Heart right ventricle (tissue), 16 donors: Measurements from ENCODE around the gene NLRX1. TPM values are rescaled to one million over a fixed set of nuclear protein-coding genes. Genes with fewer than 3 reads are reported as not detected.
A peak's percentile ranks its signal among the peaks of the same experiment; 100 is the strongest.
"Not testable (repeated sequence)": the region's sequence is repeated elsewhere in the genome, so short reads cannot be mapped to it uniquely, and the experiment has no call there.

ENCODE experiments used
- ATAC-seq, 8 donors: fragments of 200-7000 bp; cut with Tn5 transposase; one replicate each; pipeline ENCODE4 v1.9.1; 2020; ENCODE audit warnings: mild to moderate bottlenecking in 8 of 8, moderate library complexity in 8 of 8, moderate number of reproducible peaks in 1 of 8
- DNase-seq, 2 donors: peaks; one replicate each; pipeline ENCODE4 v3.0.0-alpha.2; 2020
- H3K27ac ChIP-seq, 10 donors: fragments of 200-600 bp; sonication (generic) in 2 of 10; one replicate each; pipeline versions ENCODE4 v1.5.0 to v1.8.0; 2020 to 2022; ENCODE audit warnings: mild to moderate bottlenecking in 3 of 10
- H3K27me3 ChIP-seq, 7 donors: fragments of 200-600 bp; one replicate each; pipeline ENCODE4 v1.8.0; 2021 to 2022; ENCODE audit warnings: mild to moderate bottlenecking in 2 of 7
- H3K36me3 ChIP-seq, 9 donors: fragments of 200-600 bp; sonication (generic) in 1 of 9; one replicate each; pipeline versions ENCODE4 v1.5.0 to v1.8.0; 2020 to 2022; ENCODE audit warnings: mild to moderate bottlenecking in 2 of 9
- H3K4me1 ChIP-seq, 9 donors: fragments of 200-600 bp; sonication (generic) in 1 of 9; one replicate each; pipeline versions ENCODE4 v1.5.0 to v1.8.0; 2020 to 2022; ENCODE audit warnings: mild to moderate bottlenecking in 4 of 9
- H3K4me3 ChIP-seq, 10 donors: fragments of 200-600 bp; sonication (generic) in 2 of 10; one replicate each; pipeline versions ENCODE4 v1.5.0 to v1.8.0; 2020 to 2022; ENCODE audit warnings: mild to moderate bottlenecking in 7 of 10, moderate library complexity in 2 of 10
- H3K9me3 ChIP-seq, 11 donors: fragments of 200-600 bp in 10 of 11; sonication (generic) in 2 of 11; one replicate each; pipeline versions ENCODE4 v1.5.0 to v1.8.0; 2013 to 2022; ENCODE audit warnings: mild to moderate bottlenecking in 2 of 11, control low read depth in 1 of 11, moderate library complexity in 1 of 11
- CTCF ChIP-seq, 9 donors: fragments of 200-600 bp; sonication (generic) in 2 of 9; IDR thresholded peaks; one replicate each; pipeline versions ENCODE4 v1.5.0 to v1.8.0; 2021 to 2022; ENCODE audit warnings: antibody characterized with exemption in 9 of 9, mild to moderate bottlenecking in 5 of 9, moderate library complexity in 1 of 9
- WGBS, 2 donors: extraction: QIAGEN DNeasy Blood & Tissue Kit; methylation state at CpG; one replicate each; pipeline ENCODE4 v1.1.7; 2013; ENCODE audit warnings: inconsistent platforms in 1 of 2; 5-methylcytosine and 5-hydroxymethylcytosine counted together
- intact Hi-C, 10 donors: fragments of 100-400 bp; cut with DNase I; formaldehyde crosslinking; loops; one replicate each; pipeline versions ENCODE4 v1.11.1 to v1.14.2; 2022
- polyA plus RNA-seq, 2 donors: library from polyadenylated mRNA; stranded (reverse); fragments of 200-250 nt; gene quantifications; one replicate each; pipeline ENCODE4 v1.2.3, GENCODE V29; 2013
- total RNA-seq, 10 donors: library from RNA; stranded (reverse); fragmentation: NEBNext Ultra II Directional in 3 of 10; extraction: Animal tissue kit (Norgen Biotek cat#: 25700) in 3 of 10; gene quantifications; one replicate each; pipeline versions ENCODE4 v1.2.1 to v1.2.4, GENCODE V29; 2021 to 2023
- donor health status: Arrhythmogenic right ventricular cardiomyopathy.
- donor health status: ischemic (EF 13 %, LVEDD 7.1; RV severe dilation, severe dysfunction).
- donor health status: healthy with polysubstance abuse.
- donor health status: DM: no; HTN: yes; CAD: no.
- donor health status: DM: no; HTN: no; CAD: no.
- donor health status: ischemic (EF 25% LVEDD 6.9; RV normal size, moderate dysfunction).
- donor health status: ischemic (EF 25% LVEDD 5.7; RV mildly dilated, moderate dysfunction).
- donor health status: healthy.
- donor health status: DM: yes; HTN: yes; CAD: no.
- donor health status: Ischemic cardiomyopathy.
- donor health status: ischemic (EF 35%, LVEDD 5.7; RV mildly dilated, moderate dysfunction).
- donor health status: nonischemic (EF 11% LVEDD 7.7; RV severe dilation, severe dysfunction).
- donor health status: DM: yes; HTN: yes; CAD: no.
- donor health status: PGD.
- donor health status: ischemic (EF 29% LVEDD 5.4; RV normal size, mild dysfunction).
- donor health status: nonischemic (EF 23%, LVEDD 6.1; RV moderate dilation, normal function).

NLRX1 gene
- total and polyA plus RNA-seq, 12 donors: 7.9 to 39.3 (median 31.7) TPM

DNA sequence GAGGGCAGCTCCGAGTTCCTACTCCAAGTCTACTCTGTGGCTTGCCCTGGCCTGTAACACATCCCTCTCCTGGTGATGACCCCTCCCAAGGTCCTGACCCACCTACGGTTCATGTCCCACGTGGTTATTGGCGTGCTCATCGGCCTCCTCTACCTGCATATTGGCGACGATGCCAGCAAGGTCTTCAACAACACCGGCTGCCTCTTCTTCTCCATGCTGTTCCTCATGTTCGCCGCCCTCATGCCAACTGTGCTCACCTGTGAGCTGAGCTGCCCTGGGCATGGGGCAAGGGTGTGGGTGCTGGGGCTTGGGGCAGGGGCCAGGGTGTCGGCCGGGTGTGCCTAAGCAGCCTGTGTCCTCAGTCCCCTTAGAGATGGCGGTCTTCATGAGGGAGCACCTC lies 10.1 kb upstream of the NLRX1 start:
- no peaks in the 10 kb centered on the region for H3K9me3 ChIP-seq

DNA sequence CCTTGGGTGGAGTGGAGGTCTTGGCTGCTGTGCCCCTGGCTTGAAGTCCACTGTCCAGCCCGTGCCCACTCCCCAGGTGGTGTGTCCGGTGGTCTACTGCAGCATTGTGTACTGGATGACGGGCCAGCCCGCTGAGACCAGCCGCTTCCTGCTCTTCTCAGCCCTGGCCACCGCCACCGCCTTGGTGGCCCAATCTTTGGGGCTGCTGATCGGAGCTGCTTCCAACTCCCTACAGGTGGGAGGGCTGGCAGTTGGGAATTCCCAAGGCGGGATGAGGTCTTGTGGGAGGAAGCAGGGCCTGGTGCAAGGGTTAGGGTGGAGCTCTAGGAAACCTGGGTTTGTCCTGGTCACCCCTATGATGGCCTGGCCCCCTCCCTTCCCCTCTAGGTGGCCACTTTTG lies 8.4 kb upstream of the NLRX1 start:
- DNase-seq (no peak), ATAC-seq (no peak)
- WGBS, 2 donors: 95% methylated on average over 9 of the region's 9 CpGs
- Histone ChIP-seq H3K4me3 (no peak overlapping the region), H3K27me3 (no peaks in the 10 kb centered on the region), H3K9me3 (no peaks in the 10 kb centered on the region), H3K36me3 (no peaks in the 10 kb centered on the region), H3K4me1 (no peaks in the 10 kb centered on the region), H3K27ac (no peak overlapping the region)
- no peak for TF ChIP-seq CTCF (IDR thresholded peaks at IDR 0.05)
- intact Hi-C loops: no loop called here

More for the DNA sequence above, 10.1 kb upstream of the NLRX1 start:
- H3K4me1 ChIP-seq: no peaks in the 10 kb centered on the region
- DNase-seq (no peak), ATAC-seq (no peak)
- intact Hi-C loops: no loop called here
- TF ChIP-seq CTCF (IDR thresholded peaks at IDR 0.05): no peak
- no peak overlapping the region for H3K27ac ChIP-seq
- no peak overlapping the region for H3K4me3 ChIP-seq
- WGBS, 2 donors: 95% methylated on average over 13 of the region's 13 CpGs
- no peaks in the 10 kb centered on the region for H3K27me3 ChIP-seq
- H3K36me3 ChIP-seq: no peaks in the 10 kb centered on the region

- intact Hi-C loops: no loop called here
- TF ChIP-seq CTCF (IDR thresholded peaks at IDR 0.05): no peak
- Histone ChIP-seq H3K4me1 (no peaks in the 10 kb centered on the region), H3K36me3 (no peaks in the 10 kb centered on the region), H3K27me3 (no peaks in the 10 kb centered on the region), H3K27ac (no peak overlapping the region), H3K9me3 (no peaks in the 10 kb centered on the region), H3K4me3 (no peak overlapping the region)
- ATAC-seq (no peak), DNase-seq (no peak)
- 85 to 88% methylated on average over 8 of the region's 8 CpGs for WGBS, 2 donors
Observed at GRCh38 chr11:119161871-119162270, 6.7 kb upstream of the NLRX1 start.

GRCh38 chr11:119166368-119167076 lies 2.0 kb upstream of the NLRX1 start:
- Histone ChIP-seq H3K27ac (peak overlapping the region in 1 of 10 donors; percentile 11), H3K4me1 (peaks cover 0 to 13% (median 8%) of the 10 kb centered on the region in 9 donors), H3K27me3 (no peaks in the 10 kb centered on the region), H3K9me3 (no peaks in the 10 kb centered on the region), H3K36me3 (peaks cover 0 to 2% (median 0%) of the 10 kb centered on the region in 9 donors), H3K4me3 (no peak overlapping the region)
- DNase-seq: no peak
- intact Hi-C loops: loop anchor here in 2 of 10 donors (5.0 kb wide), 2 partner anchors 36 to 41 kb away; partner anchors contain the start of gene CBL (in 1 of the 2)
- ATAC-seq: no peak
- WGBS, 2 donors: 72 to 74% methylated on average over 8 of the region's 8 CpGs
- TF ChIP-seq CTCF (IDR thresholded peaks at IDR 0.05): no peak

GRCh38 chr11:119167077-119167458 lies 1.5 kb upstream of the NLRX1 start:
- peaks cover 0 to 13% (median 8%) of the 10 kb centered on the region in 9 donors for H3K4me1 ChIP-seq
- H3K36me3 ChIP-seq, H3K27me3 ChIP-seq, H3K4me3 ChIP-seq, H3K9me3 ChIP-seq, ATAC-seq, DNase-seq: not testable (repeated sequence)
- H3K27ac ChIP-seq: peak overlapping the region in 1 of 10 donors; percentile 11
- intact Hi-C loops: loop anchor here in 2 of 10 donors (5.0 kb wide), 2 partner anchors 35 to 40 kb away; partner anchors contain the start of gene CBL (in 1 of the 2)
- WGBS, 2 donors: 84 to 86% methylated on average over 10 of the region's 10 CpGs
